Activated naive CD4-positive, alpha-beta T cell treated with anti-CD3 and anti-CD28 coated beads, Interleukin-2, amount 10 ng/mL, durations not matched to agents 7 days and 5 days (primary cell): ENCODE data around the gene GIPC2.

Source experiments
- CTCF ChIA-PET: fragments of 350-600 bp; sonication (Branson Sonifier 250); formaldehyde crosslinking; loops from one replicate; lab custom pipeline; 2021; ENCODE audit warnings: antibody characterized with exemption; lab: Charles Lee
- DNase-seq: peaks from one replicate; pipeline ENCODE4 v3.0.0-alpha.2; 2020
- H3K27ac Mint-ChIP-seq: one replicate; pipeline ENCODE4 v1.8.0; 2021; ENCODE audit warnings: mild to moderate bottlenecking, moderate library complexity, mixed read lengths
- H3K27me3 Mint-ChIP-seq: one replicate; pipeline ENCODE4 v1.8.0; 2021; ENCODE audit warnings: mild to moderate bottlenecking, mixed read lengths
- H3K36me3 Mint-ChIP-seq: one replicate; pipeline ENCODE4 v1.8.0; 2021; ENCODE audit warnings: mixed read lengths
- H3K4me1 Mint-ChIP-seq: one replicate; pipeline ENCODE4 v1.8.0; 2021; ENCODE audit warnings: mixed read lengths
- H3K4me3 Mint-ChIP-seq: one replicate; pipeline ENCODE4 v1.8.0; 2021; ENCODE audit warnings: mild to moderate bottlenecking, moderate library complexity, mixed read lengths
- H3K9me3 Mint-ChIP-seq: one replicate; pipeline ENCODE4 v1.8.0; 2021; ENCODE audit warnings: mixed read lengths

The GIPC2 gene

GRCh38 chr1:78088015-78088414 lies 42.2 kb downstream of the GIPC2 start:
- no peaks in the 10 kb centered on the region for H3K4me1 Mint-ChIP-seq
- H3K4me3 Mint-ChIP-seq, result no peak overlapping the region
- CTCF ChIA-PET, result no interaction called here
- peaks cover 12% of the 10 kb centered on the region for H3K27me3 Mint-ChIP-seq
- peaks cover 16% of the 10 kb centered on the region for H3K9me3 Mint-ChIP-seq
- H3K27ac Mint-ChIP-seq, result no peak overlapping the region
- DNase-seq, result no peak
- no peaks in the 10 kb centered on the region for H3K36me3 Mint-ChIP-seq

DNA sequence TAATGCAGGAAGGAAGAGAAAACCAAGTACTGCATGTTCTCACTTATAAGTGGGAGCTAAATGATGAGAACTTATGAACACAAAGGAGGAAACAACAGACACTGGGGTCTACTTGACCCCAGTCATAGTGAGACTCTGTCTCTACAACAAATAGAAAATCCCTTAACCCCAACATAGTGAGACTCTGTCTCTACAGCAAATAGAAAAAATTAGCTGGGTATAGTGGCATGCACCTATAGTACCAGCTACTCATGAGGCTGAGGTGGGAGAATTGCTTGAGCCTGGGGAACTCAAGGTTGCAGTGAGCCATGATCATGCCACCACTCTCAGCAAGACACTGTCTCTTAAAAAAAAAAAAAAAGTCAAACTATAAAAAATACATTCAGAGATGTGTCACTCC lies 42.7 kb downstream of the GIPC2 start:
- peaks cover 12% of the 10 kb centered on the region for H3K27me3 Mint-ChIP-seq
- H3K4me3 Mint-ChIP-seq, result no peak overlapping the region
- no peaks in the 10 kb centered on the region for H3K4me1 Mint-ChIP-seq
- no peak for DNase-seq
- H3K9me3 Mint-ChIP-seq, result peaks cover 16% of the 10 kb centered on the region
- no peaks in the 10 kb centered on the region for H3K36me3 Mint-ChIP-seq
- H3K27ac Mint-ChIP-seq, result no peak overlapping the region
- CTCF ChIA-PET, result no interaction called here

DNA sequence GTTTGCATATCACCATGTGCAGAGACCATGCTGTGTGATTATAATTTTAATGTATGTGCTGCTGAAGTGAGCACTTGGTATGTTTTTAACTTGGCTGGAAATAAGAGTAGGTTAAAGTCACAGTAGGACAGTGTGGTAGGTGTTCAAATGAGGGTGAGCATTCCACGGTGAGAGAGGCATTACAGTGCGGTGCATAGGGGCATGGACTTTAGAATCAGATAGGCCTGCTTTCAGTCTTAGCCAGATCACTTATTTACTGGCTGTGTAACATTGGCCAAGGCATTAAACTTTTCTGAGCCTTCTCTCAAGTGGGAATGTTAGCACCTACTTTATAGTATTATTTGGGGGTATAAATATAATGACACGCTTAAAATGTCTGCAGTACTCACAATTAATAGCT lies 43.2 kb downstream of the GIPC2 start:
- Mint-ChIP-seq H3K9me3 (peaks cover 16% of the 10 kb centered on the region), H3K4me1 (no peaks in the 10 kb centered on the region), H3K27ac (no peak overlapping the region), H3K36me3 (no peaks in the 10 kb centered on the region), H3K4me3 (no peak overlapping the region), H3K27me3 (peaks cover 12% of the 10 kb centered on the region)
- no peak for DNase-seq
- CTCF ChIA-PET, result no interaction called here

DNA sequence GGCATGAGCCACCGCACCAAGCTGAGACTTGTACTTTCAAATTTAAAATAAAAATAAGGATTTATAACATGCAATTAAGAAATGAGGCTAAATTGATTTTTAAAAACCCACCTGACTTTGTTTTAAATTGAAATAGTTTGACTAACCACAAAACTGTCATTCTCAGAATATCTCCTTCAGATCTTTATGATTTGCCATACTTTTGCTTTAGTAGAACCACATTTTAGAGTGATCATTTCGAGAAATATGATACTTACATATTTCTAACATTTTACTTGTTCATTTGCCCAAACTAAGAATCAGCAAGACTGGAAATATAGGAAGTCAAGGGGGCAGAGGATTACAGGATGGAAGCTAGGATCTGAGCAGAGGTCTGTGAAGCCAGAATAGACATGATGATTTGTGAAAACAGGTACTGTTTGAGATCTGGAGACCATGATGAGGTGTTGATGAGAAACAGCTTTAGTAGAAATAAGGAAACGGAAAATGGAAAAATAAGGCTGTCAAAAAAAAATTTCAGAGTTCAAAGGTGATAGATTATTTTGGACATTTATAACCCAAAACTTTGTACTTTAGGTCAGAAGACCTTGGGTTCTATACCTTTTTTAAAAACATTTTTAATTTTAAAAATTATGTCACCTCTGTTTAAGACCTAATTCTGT lies 44.8 kb downstream of the GIPC2 start:
- no peak overlapping the region for H3K27ac Mint-ChIP-seq
- H3K27me3 Mint-ChIP-seq, result peaks cover 4% of the 10 kb centered on the region
- peaks cover 13% of the 10 kb centered on the region for H3K9me3 Mint-ChIP-seq

DNA sequence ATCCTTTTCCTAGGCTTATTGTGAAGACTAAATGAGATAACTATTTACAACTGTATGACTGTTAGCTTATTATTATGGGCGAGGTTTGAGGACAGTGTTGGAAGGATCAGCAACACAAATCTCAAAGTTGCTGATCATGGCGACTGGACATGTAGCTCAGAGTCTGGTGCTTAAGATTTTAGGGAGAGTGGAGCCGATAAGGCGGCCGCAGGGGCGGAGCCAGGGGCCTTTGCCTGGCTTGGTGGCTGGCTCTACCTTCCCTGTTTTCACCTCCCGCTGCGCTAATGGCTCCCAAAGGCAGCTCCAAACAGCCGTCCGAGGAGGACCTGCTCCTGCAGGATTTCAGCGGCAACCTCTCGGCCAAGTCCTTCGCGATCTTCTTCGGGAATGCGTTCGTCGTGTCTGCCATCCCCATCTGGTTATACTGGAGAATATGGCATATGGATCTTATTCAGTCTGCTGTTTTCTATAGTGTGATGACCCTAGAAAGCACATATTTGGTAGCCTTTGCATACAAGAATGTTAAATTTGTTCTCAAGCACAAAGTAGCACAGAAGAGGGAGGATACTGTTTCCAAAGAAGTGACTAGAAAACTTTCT lies 45.5 kb downstream of the GIPC2 start:
- CTCF ChIA-PET, result no interaction called here
- Mint-ChIP-seq H3K4me1 (no peaks in the 10 kb centered on the region), H3K27ac (no peak overlapping the region), H3K36me3 (no peaks in the 10 kb centered on the region), H3K27me3 (peaks cover 4% of the 10 kb centered on the region), H3K4me3 (no peak overlapping the region), H3K9me3 (peaks cover 6% of the 10 kb centered on the region)
- no peak for DNase-seq

More for the DNA sequence above, 44.8 kb downstream of the GIPC2 start:
- no peak for DNase-seq
- H3K4me1 Mint-ChIP-seq, result no peaks in the 10 kb centered on the region
- no peak overlapping the region for H3K4me3 Mint-ChIP-seq
- CTCF ChIA-PET, result no interaction called here
- H3K36me3 Mint-ChIP-seq, result no peaks in the 10 kb centered on the region

DNA sequence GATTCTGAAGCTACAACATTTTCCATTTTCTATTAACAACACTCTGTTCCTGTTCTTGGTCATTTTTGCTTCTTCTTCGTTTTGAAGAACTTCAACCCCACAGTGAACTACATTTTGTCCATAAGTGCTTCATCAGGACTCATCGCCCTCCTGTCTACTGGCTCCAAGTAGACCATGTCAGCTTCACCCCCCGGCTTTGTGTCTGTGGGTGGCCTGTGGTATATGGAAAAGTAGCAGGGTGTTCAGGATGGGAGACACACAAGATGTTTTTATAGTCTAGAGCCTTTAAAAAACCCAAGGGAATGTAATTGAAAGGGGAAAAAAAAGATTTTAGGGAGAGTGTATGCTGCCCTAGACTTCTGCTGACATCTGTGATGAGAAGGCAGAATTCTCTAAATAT lies 46.1 kb downstream of the GIPC2 start:
- no peak for DNase-seq
- Mint-ChIP-seq H3K9me3 (peaks cover under 1% of the 10 kb centered on the region), H3K27ac (no peak overlapping the region), H3K36me3 (no peaks in the 10 kb centered on the region), H3K27me3 (peaks cover 4% of the 10 kb centered on the region), H3K4me3 (no peak overlapping the region), H3K4me1 (no peaks in the 10 kb centered on the region)
- CTCF ChIA-PET, result no interaction called here

GRCh38 chr1:78092643-78093042 lies 46.9 kb downstream of the GIPC2 start:
- Mint-ChIP-seq H3K27ac (no peak overlapping the region), H3K9me3 (no peaks in the 10 kb centered on the region), H3K4me3 (no peak overlapping the region), H3K4me1 (no peaks in the 10 kb centered on the region), H3K27me3 (peaks cover 4% of the 10 kb centered on the region), H3K36me3 (no peaks in the 10 kb centered on the region)
- CTCF ChIA-PET, result no interaction called here
- no peak for DNase-seq

DNA sequence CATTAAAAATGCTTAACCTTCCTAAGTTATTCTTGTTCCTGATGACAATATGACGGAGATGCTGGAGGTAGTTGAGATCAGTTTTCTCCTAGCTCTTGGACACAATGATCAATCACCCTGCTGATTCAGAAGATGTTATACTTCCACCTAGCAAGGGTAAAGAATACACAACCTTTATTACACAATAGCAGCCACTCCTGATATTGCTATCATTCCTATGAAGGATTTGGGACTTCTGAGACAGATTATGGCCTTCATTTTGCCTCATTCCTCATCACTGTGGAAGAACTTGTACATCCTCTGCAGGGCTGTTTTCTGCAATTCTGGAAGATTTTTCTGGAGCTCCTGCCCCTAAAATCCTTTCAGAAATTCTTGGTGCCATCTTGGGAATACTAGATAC lies 47.8 kb downstream of the GIPC2 start:
- no peaks in the 10 kb centered on the region for H3K4me1 Mint-ChIP-seq
- H3K36me3 Mint-ChIP-seq, result no peaks in the 10 kb centered on the region
- peaks cover 4% of the 10 kb centered on the region for H3K27me3 Mint-ChIP-seq
- no peaks in the 10 kb centered on the region for H3K9me3 Mint-ChIP-seq
- no peak overlapping the region for H3K27ac Mint-ChIP-seq
- DNase-seq, result no peak
- CTCF ChIA-PET, result no interaction called here
- H3K4me3 Mint-ChIP-seq, result no peak overlapping the region

DNA sequence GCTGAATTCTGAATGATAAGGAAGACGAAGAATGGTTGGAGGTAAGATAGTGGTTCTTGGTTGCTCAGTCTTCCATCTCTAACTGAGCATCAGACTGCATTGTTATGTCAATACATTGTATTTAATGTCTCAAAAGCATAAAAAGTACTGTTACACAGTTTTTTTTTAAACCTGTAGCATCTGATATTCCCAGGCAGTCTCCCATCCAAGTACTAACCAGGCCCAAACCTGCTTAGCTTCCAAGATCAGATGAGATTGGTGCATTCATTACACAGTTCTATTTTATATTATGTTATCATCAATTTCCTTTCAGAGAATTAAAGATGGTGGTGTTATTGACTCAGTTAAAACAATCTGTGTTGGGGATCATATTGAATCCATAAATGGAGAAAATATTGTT lies 48.9 kb downstream of the GIPC2 start:
- H3K36me3 Mint-ChIP-seq, result no peaks in the 10 kb centered on the region
- no peak overlapping the region for H3K27ac Mint-ChIP-seq
- no peak for DNase-seq
- H3K27me3 Mint-ChIP-seq, result peaks cover 4% of the 10 kb centered on the region
- no peaks in the 10 kb centered on the region for H3K4me1 Mint-ChIP-seq
- H3K4me3 Mint-ChIP-seq, result no peak overlapping the region
- H3K9me3 Mint-ChIP-seq, result no peaks in the 10 kb centered on the region
- CTCF ChIA-PET, result no interaction called here

GRCh38 chr1:78095593-78095992 lies 49.8 kb downstream of the GIPC2 start:
- Mint-ChIP-seq H3K4me1 (no peaks in the 10 kb centered on the region), H3K9me3 (no peaks in the 10 kb centered on the region), H3K36me3 (no peaks in the 10 kb centered on the region), H3K27me3 (peaks cover 4% of the 10 kb centered on the region), H3K4me3 (no peak overlapping the region), H3K27ac (no peak overlapping the region)
- CTCF ChIA-PET, result no interaction called here
- DNase-seq, result no peak

DNA sequence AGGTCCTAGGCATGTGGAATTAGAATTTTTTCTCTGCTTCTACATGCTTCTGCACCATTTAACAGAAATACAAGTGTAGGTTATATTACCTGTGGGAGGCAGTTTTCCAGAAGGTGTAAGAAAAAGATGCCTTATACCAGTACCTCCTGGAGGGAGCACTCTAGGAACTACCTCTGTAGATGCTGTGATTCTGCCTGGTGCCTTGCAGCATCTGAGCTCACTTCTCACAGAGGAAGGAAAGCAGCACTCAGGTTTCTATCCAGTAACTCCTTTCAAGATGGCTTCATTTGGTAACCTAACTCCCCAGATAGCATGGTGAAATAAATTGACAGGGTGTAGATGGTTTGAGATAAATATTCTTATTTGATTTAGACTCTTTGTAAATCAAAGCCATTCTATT lies 50.3 kb downstream of the GIPC2 start:
- Mint-ChIP-seq H3K27ac (no peak overlapping the region), H3K9me3 (no peaks in the 10 kb centered on the region), H3K4me1 (no peaks in the 10 kb centered on the region), H3K4me3 (no peak overlapping the region), H3K27me3 (peaks cover 4% of the 10 kb centered on the region), H3K36me3 (no peaks in the 10 kb centered on the region)
- CTCF ChIA-PET, result no interaction called here
- no peak for DNase-seq

DNA sequence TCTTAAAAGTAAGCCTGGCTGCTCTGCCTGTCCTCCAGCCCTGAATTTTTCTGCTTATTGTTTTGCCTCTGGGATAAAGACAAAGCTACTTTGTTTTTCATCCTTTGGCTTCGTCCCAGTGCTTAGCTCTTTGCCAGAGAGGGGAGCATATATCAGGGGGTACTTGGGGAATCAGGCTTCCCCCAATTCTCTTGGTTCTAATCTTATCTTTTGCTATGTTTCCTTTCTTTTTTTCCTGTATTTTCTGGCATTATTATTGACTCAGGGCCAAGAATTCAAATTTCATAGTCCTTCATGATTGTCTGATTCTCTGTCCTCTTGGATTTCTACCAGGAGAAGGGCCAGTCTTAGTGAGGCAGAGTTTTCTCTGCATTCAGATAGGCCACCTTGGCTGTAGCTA lies 51.2 kb downstream of the GIPC2 start:
- Mint-ChIP-seq H3K9me3 (no peaks in the 10 kb centered on the region), H3K27ac (no peak overlapping the region), H3K4me1 (no peaks in the 10 kb centered on the region), H3K27me3 (peaks cover 4% of the 10 kb centered on the region), H3K36me3 (no peaks in the 10 kb centered on the region), H3K4me3 (no peak overlapping the region)
- no peak for DNase-seq
- CTCF ChIA-PET, result interaction anchor here (1.3 kb wide), 1 partner anchor 17 kb away, joined by 4 read pairs; no protein-coding TSS in a partner anchor

DNA sequence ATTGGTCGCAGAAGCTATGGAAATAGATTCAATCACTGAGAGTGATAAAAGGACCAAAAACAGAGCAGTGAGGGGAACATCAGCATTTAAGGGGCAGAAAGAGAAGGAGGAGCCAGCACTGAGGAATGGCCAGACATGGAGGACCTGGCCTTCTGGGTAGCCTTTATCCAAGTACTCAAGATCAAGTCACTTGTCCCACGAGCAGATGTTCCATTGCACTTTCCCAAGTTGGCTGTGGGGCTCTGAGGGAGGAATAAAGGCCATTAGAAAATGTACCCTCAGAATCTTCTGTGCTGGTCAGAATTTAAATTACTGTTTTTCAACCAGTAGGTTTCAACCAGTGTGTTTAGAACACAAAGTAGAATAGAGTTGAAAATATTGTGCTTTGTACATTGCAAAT lies 55.3 kb downstream of the GIPC2 start:
- Mint-ChIP-seq H3K4me1 (no peaks in the 10 kb centered on the region), H3K36me3 (no peaks in the 10 kb centered on the region)
- CTCF ChIA-PET, result interaction anchor here (1.9 kb wide), 1 partner anchor 13 kb away, joined by 9 read pairs; no protein-coding TSS in a partner anchor

GRCh38 chr1:78101514-78101913 lies 55.7 kb downstream of the GIPC2 start:
- H3K4me3 Mint-ChIP-seq, result no peak overlapping the region
- CTCF ChIA-PET, result no interaction called here
- H3K9me3 Mint-ChIP-seq, result no peaks in the 10 kb centered on the region
- no peak overlapping the region for H3K27ac Mint-ChIP-seq
- DNase-seq, result no peak
- no peaks in the 10 kb centered on the region for H3K36me3 Mint-ChIP-seq
- H3K27me3 Mint-ChIP-seq, result no peaks in the 10 kb centered on the region
- no peaks in the 10 kb centered on the region for H3K4me1 Mint-ChIP-seq

More for the DNA sequence above, 55.3 kb downstream of the GIPC2 start:
- no peak for DNase-seq
- no peak overlapping the region for H3K4me3 Mint-ChIP-seq
- no peak overlapping the region for H3K27ac Mint-ChIP-seq
- H3K9me3 Mint-ChIP-seq, result no peaks in the 10 kb centered on the region
- H3K27me3 Mint-ChIP-seq, result no peaks in the 10 kb centered on the region

DNA sequence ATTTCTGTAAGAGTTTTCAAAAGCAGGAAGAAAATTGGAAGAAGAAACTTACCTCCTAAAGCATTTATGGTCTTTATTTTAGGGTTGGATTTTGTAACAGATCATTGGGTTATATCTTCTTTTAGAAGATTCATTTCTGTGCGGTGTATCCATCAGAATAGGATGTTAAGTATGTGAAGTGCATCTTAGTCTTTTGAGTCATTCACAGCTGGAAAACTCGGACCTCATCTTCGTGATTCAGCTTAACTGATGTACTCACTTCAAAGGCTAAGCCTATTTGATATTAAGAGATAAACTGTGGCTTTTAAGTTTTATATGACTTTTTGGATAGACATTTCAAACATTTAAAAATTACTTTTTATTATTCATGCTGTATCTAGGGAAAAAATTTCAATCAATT lies 56.3 kb downstream of the GIPC2 start:
- CTCF ChIA-PET, result no interaction called here
- Mint-ChIP-seq H3K4me1 (no peaks in the 10 kb centered on the region), H3K4me3 (no peak overlapping the region), H3K27me3 (no peaks in the 10 kb centered on the region), H3K27ac (no peak overlapping the region), H3K36me3 (no peaks in the 10 kb centered on the region), H3K9me3 (no peaks in the 10 kb centered on the region)
- no peak for DNase-seq
